Activated CD4-positive, alpha-beta T cell treated with anti-CD3 and anti-CD28 coated beads for 36 hours (primary cell): Measurements from ENCODE around the gene ADAMTS13. TPM values are rescaled to one million over a fixed set of nuclear protein-coding genes. Genes with fewer than 3 reads are reported as not detected.
"Not testable (repeated sequence)": the region's sequence is repeated elsewhere in the genome, so short reads cannot be mapped to it uniquely, and the experiment has no call there.

Experiments used
- ATAC-seq: fragments of 200-7000 bp; cut with Tn5 transposase; one replicate; pipeline ENCODE4 v1.10.0; 2021; ENCODE audit warnings: mild to moderate bottlenecking, moderate library complexity
- CTCF ChIA-PET: fragments of 350-600 bp; sonication (Branson Sonifier 250); formaldehyde crosslinking; loops from one replicate; lab custom pipeline; 2021; ENCODE audit warnings: antibody characterized with exemption; lab: Charles Lee
- POLR2A ChIA-PET: fragments of 350-600 bp; sonication (Branson Sonifier 250); formaldehyde crosslinking; loops from one replicate; lab custom pipeline; 2021; ENCODE audit warnings: antibody characterized with exemption, inconsistent platforms; lab: Charles Lee
- DNase-seq: peaks from one replicate; pipeline ENCODE4 v3.0.0-alpha.2; 2020
- H3K27ac Mint-ChIP-seq: one replicate; pipeline ENCODE4 v1.8.0; 2021; ENCODE audit warnings: mixed read lengths
- H3K27me3 Mint-ChIP-seq: one replicate; pipeline ENCODE4 v1.8.0; 2021; ENCODE audit warnings: mixed read lengths
- H3K36me3 Mint-ChIP-seq: one replicate; pipeline ENCODE4 v1.8.0; 2021; ENCODE audit warnings: low read depth, mixed read lengths
- H3K4me1 Mint-ChIP-seq: one replicate; pipeline ENCODE4 v1.8.0; 2021; ENCODE audit warnings: mixed read lengths
- H3K4me3 Mint-ChIP-seq: one replicate; pipeline ENCODE4 v1.8.0; 2021; ENCODE audit warnings: mild to moderate bottlenecking, moderate library complexity, mixed read lengths
- H3K9me3 Mint-ChIP-seq: one replicate; pipeline ENCODE4 v1.8.0; 2021; ENCODE audit warnings: low read depth, mixed read lengths
- intact Hi-C, 2 experiments: fragments of 100-400 bp; cut with DNase I in 1 of 2; cut with micrococcal nuclease in 1 of 2; formaldehyde crosslinking; loops; one replicate each; pipeline versions ENCODE4 v1.14.2 to v1.15.1; 2022 to 2024; cut with DNase I, micrococcal nuclease
- total RNA-seq, 2 experiments: library from RNA; stranded (reverse); gene quantifications; one replicate each; pipeline ENCODE4 v1.2.3, GENCODE V29; 2021

Gene ADAMTS13
- total RNA-seq, 2 experiments from 2014 or later, result 1.7 to 2.5 TPM

DNA sequence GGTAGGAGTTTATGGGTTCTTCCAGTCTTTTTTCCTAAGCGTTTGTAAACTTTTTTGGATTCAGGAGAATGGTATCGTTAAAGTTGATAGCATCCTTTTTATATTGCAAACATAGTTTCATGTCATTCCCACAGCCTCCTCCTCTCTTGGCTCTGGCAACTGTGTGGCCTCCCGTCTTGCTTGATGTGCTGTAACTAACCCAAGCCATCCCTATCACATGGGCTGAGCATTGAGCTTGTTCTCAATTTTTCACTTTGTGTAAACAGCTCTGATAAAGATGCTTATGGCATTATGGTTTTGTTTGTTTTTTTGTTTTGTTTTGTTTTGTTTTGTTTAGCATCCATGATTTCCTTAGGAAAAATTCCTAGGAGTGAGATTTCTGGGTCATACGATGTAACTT lies 41.4 kb upstream of the ADAMTS13 start:
- ChIA-PET CTCF (interaction anchor here (1.0 kb wide), 1 partner anchor 55 kb away, joined by 3 read pairs; no protein-coding TSS in a partner anchor), POLR2A (interaction anchor here (0.5 kb wide), 1 partner anchor 13 kb away, joined by 4 read pairs; no protein-coding TSS in a partner anchor)
- peaks cover 2% of the 10 kb centered on the region for H3K4me1 Mint-ChIP-seq
- H3K27ac Mint-ChIP-seq, result no peak overlapping the region
- no peaks in the 10 kb centered on the region for H3K36me3 Mint-ChIP-seq
- H3K4me3 Mint-ChIP-seq, result no peak overlapping the region
- no peaks in the 10 kb centered on the region for H3K27me3 Mint-ChIP-seq
- ATAC-seq, result no peak
- no peaks in the 10 kb centered on the region for H3K9me3 Mint-ChIP-seq
- intact Hi-C loops, result no loop called here
- DNase-seq, result no peak

DNA sequence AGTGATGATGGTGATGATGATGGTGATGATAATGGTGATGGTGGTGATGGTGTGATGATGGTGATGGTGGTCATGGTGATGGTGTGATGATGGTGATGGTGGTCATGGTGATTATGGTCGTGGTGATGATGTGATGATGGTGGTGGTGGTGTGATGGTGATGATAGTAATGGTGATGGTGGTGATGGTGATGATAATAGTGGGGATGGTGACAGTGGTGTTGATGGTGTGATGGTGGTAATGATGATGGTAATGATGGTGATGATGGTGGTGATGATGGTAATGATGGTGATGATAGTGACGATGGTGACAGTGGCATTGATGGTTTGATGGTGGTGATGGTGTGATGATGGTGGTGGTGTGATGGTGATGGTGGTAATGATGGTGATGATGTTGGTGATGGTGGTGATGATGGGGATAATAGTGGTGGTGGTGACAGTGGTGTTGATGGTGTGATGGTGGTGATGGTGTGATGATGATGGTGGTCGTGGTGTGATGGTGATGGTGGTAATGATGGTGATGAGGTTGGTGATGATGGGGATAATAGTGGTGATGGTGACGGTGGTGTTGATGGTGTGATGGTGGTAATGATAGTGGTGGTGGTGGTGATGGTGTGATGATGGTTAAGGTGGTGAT lies 39.5 kb upstream of the ADAMTS13 start:
- Mint-ChIP-seq H3K4me3 (no peak overlapping the region), H3K27ac (no peak overlapping the region), H3K27me3 (no peaks in the 10 kb centered on the region), H3K9me3 (no peaks in the 10 kb centered on the region), H3K4me1 (no peaks in the 10 kb centered on the region), H3K36me3 (no peaks in the 10 kb centered on the region)
- ATAC-seq, result no peak
- ChIA-PET CTCF (no interaction called here), POLR2A (no interaction called here)
- no peak for DNase-seq
- intact Hi-C loops, result no loop called here

DNA sequence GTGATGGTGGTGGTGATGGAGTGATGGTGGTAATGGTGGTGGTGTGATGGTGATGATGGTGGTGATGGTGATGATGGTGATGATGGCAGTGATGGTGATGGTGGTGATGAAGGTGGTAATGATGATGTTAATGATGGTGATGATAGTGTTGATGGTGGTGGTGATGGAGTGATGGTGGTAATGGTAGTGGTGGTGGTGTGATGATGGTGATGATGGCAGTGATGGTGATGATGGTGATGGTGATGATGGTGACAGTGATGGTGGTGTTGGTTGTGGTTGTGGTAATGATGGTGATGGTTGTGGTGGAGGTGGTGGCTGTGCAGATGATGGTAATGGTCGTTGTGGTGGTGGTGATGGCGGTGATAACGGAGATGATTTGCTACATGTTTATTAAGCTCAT lies 38.7 kb upstream of the ADAMTS13 start:
- ATAC-seq, result no peak
- intact Hi-C loops, result no loop called here
- Mint-ChIP-seq H3K4me1 (no peaks in the 10 kb centered on the region), H3K27ac (no peak overlapping the region), H3K36me3 (no peaks in the 10 kb centered on the region), H3K27me3 (no peaks in the 10 kb centered on the region), H3K9me3 (no peaks in the 10 kb centered on the region), H3K4me3 (no peak overlapping the region)
- no peak for DNase-seq
- POLR2A ChIA-PET, result no interaction called here
- CTCF ChIA-PET, result no interaction called here

DNA sequence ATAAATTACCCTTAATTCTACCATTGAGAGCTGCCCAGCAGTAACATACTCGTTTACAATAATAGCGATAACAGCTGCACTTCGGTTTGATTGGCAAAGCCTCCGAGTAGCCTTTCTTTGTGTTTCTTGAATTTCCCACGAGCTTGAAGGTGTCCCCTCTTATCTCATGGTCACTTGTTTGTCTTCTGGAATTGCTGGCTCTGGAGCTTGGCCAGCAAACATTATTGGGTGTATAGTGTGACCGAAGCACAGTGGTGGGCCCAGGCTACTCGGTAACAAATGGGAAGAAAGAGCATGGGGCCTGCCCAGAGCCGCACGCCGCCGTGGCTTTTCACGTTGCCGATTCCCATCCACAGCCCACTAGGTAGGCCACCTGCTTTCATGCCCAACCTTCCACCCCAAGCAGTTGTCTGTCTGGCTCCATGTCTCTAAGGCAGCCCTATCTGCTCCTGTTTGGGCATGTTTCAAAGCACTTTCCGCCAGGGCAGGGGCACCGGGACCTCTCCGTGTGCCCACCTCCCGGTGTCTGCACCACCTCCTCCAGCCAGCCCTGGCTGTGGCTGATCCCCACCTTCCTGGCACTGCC lies 37.3 kb upstream of the ADAMTS13 start:
- Mint-ChIP-seq H3K4me1 (no peaks in the 10 kb centered on the region), H3K27ac (no peak overlapping the region), H3K9me3 (no peaks in the 10 kb centered on the region), H3K4me3 (no peak overlapping the region), H3K36me3 (no peaks in the 10 kb centered on the region), H3K27me3 (peaks cover 2% of the 10 kb centered on the region)
- ATAC-seq (no peak), DNase-seq (no peak)
- ChIA-PET POLR2A (no interaction called here), CTCF (interaction anchor here (0.6 kb wide), 2 partner anchors 136 to 363 kb away, joined by 3 to 4 read pairs; no protein-coding TSS in a partner anchor)
- intact Hi-C loops, result no loop called here

DNA sequence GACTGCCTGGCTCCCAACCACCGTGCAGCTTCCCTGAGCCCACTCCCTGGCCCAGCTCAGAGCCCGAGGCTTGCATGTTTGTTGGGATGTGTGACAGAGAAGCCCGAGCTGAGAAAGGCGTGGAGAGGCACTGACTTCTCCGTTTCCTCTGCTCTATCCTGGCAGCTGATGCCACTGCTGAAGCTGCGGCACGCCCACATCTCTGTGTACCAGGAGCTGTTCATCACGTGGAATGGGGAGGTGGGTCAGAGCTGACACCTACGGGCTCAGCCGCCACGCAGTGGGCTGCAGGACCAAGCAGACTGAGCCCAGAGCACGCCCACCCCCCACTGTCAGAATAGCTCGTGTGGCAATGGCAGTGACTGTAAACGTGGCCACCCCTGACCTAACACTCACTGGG lies 36.7 kb upstream of the ADAMTS13 start:
- POLR2A ChIA-PET, result no interaction called here
- DNase-seq (no peak), ATAC-seq (no peak)
- H3K9me3 Mint-ChIP-seq, result no peaks in the 10 kb centered on the region
- intact Hi-C loops, result no loop called here
- peaks cover 7% of the 10 kb centered on the region for H3K27me3 Mint-ChIP-seq
- H3K27ac Mint-ChIP-seq, result no peak overlapping the region
- CTCF ChIA-PET, result interaction anchor here (0.6 kb wide), 1 partner anchor 363 kb away, joined by 3 read pairs; no protein-coding TSS in a partner anchor
- H3K4me3 Mint-ChIP-seq, result no peak overlapping the region
- H3K36me3 Mint-ChIP-seq, result no peaks in the 10 kb centered on the region
- no peaks in the 10 kb centered on the region for H3K4me1 Mint-ChIP-seq

DNA sequence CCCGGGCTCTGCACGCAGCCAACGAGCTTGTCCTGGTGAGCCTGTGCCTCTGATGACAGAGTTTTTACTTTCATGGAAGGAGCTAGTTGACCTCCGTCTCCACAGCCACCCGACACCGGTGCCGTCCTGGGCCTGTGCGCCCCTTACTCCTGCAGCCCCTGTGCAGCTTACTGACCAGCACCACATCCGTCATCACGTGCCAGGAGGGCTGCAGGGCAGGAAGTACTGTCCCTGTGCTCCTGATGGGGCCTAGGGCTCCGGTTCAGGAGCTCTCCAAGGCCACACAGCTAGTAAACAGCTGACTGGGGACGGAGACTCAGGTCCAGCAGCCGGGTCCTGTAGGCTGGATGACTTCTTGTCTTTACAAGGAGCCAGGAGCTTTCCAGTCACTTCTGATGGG lies 35.8 kb upstream of the ADAMTS13 start:
- Mint-ChIP-seq H3K4me1 (no peaks in the 10 kb centered on the region), H3K27ac (no peak overlapping the region), H3K9me3 (no peaks in the 10 kb centered on the region), H3K27me3 (peaks cover 9% of the 10 kb centered on the region), H3K4me3 (no peak overlapping the region), H3K36me3 (no peaks in the 10 kb centered on the region)
- no peak for DNase-seq
- POLR2A ChIA-PET, result no interaction called here
- CTCF ChIA-PET, result interaction anchor here (0.6 to 1.2 kb wide), 2 partner anchors 9 to 138 kb away, joined by 3 read pairs; no protein-coding TSS in a partner anchor
- intact Hi-C loops, result no loop called here
- no peak for ATAC-seq

DNA sequence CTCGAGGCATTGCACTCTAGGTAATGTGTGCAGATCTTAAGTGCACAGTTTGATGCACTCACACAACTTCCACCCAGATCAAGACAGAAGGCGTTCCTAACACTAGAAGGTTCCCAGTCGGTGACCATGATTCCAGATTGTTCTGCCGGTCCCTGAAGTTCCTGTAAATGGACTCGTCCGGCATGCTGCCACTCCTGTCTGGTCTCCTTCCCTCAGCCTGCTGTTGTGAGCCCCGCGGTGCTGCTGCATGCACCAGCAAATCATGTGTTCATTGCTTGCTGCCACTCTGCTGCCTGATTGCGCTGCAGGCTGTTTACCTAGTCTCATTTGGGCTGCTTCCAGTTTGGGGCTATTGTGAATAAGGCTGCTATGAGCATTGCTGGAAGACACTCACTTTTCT lies 34.5 kb upstream of the ADAMTS13 start:
- no peaks in the 10 kb centered on the region for H3K9me3 Mint-ChIP-seq
- no peak overlapping the region for H3K4me3 Mint-ChIP-seq
- H3K36me3 Mint-ChIP-seq, result no peaks in the 10 kb centered on the region
- DNase-seq (no peak), ATAC-seq (no peak)
- ChIA-PET CTCF (no interaction called here), POLR2A (no interaction called here)
- H3K27me3 Mint-ChIP-seq, result peaks cover 9% of the 10 kb centered on the region
- no peak overlapping the region for H3K27ac Mint-ChIP-seq
- intact Hi-C loops, result no loop called here
- H3K4me1 Mint-ChIP-seq, result no peaks in the 10 kb centered on the region

DNA sequence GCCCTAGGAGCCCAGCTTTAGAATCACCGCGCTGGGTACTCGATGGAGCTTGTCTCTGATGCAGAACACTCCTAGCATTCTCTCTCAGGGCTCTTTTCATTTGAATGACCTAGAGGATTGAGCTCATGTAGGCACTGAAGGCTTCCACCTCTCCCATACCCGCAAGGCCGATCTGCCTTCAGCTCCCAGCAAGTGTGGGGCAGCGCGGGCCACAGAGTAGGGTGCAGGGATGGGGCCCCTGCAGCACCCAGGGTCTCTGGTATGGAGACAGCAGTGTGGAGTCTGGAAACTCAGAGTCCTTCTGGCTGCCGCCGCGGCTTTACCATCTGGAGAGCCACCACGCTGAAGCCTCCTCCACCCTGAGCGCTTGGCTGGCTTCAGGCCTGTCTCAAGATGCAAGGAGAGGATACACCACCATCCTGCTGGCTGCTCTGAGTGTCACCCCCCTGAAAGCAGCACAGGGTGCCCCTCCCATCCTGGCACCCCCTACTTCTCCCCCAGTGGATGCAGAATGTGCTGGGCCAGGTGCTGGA lies 33.1 kb upstream of the ADAMTS13 start:
- intact Hi-C loops, result no loop called here
- Mint-ChIP-seq H3K4me1 (no peaks in the 10 kb centered on the region), H3K4me3 (no peak overlapping the region), H3K27me3 (peaks cover 9% of the 10 kb centered on the region), H3K36me3 (no peaks in the 10 kb centered on the region), H3K27ac (no peak overlapping the region), H3K9me3 (no peaks in the 10 kb centered on the region)
- POLR2A ChIA-PET, result no interaction called here
- no peak for ATAC-seq
- CTCF ChIA-PET, result no interaction called here
- DNase-seq, result no peak

DNA sequence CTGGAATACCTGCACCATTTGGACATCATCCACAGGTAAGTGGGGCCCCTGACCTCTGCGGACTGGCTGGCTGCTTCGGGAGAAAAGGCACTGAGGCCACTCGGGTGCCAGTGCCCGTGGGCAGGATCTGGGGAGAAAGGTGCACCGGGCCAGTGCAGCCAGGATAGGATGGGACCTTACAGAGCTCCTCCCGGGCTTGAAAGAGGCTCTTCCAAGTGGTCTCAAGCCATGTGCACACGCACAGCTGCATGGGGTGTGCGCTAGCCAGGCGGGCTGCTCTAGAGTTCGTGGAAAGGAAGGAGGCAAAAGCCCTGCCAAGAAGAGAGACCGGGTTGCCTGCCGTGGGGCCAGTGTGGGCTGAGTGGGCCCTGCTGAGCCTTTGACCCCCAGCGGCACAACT lies 32.6 kb upstream of the ADAMTS13 start:
- Mint-ChIP-seq H3K9me3 (no peaks in the 10 kb centered on the region), H3K4me3 (no peak overlapping the region), H3K36me3 (no peaks in the 10 kb centered on the region), H3K27me3 (peaks cover 9% of the 10 kb centered on the region), H3K4me1 (no peaks in the 10 kb centered on the region), H3K27ac (no peak overlapping the region)
- intact Hi-C loops, result no loop called here
- CTCF ChIA-PET, result no interaction called here
- DNase-seq (no peak), ATAC-seq (no peak)
- POLR2A ChIA-PET, result no interaction called here

DNA sequence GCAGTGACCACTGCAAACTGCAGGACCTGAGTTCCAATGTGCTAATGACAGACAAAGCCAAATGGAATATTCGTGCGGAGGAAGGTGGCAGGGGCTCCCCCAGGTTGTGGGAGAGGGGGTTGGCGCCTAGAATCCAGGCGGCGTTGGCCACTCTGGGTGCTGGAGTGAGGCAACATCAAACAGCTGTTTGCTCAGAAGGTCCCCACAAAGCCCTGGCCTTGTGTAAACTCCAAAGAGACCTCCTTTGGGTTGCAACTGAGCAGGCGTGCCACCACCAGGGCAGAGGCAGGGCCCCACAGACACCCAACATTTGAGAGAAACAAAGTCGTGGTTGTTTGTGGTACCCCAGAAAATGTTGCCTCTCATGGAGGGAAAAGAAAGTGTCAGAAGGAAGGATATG lies 31.5 kb upstream of the ADAMTS13 start:
- Mint-ChIP-seq H3K27me3 (peaks cover 9% of the 10 kb centered on the region), H3K9me3 (no peaks in the 10 kb centered on the region), H3K36me3 (no peaks in the 10 kb centered on the region), H3K4me3 (no peak overlapping the region), H3K27ac (no peak overlapping the region), H3K4me1 (no peaks in the 10 kb centered on the region)
- intact Hi-C loops, result no loop called here
- ChIA-PET CTCF (no interaction called here), POLR2A (no interaction called here)
- DNase-seq (no peak), ATAC-seq (no peak)

DNA sequence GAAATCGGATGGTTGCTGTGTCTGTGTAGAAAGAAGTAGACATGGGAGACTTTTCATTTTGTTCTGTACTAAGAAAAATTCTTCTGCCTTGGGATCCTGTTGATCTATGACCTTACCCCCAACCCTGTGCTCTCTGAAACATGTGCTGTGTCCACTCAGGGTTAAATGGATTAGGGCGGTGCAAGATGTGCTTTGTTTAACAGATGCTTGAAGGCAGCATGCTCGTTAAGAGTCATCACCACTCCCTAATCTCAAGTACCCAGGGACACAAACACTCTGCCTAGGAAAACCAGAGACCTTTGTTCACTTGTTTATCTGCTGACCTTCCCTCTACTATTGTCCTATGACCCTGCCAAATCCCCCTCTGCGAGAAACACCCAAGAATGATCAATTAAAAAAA lies 30.7 kb upstream of the ADAMTS13 start:
- intact Hi-C loops, H3K4me1 Mint-ChIP-seq, CTCF ChIA-PET, DNase-seq, H3K27ac Mint-ChIP-seq, H3K27me3 Mint-ChIP-seq, ATAC-seq, H3K9me3 Mint-ChIP-seq, POLR2A ChIA-PET, H3K36me3 Mint-ChIP-seq, H3K4me3 Mint-ChIP-seq: not testable (repeated sequence)

DNA sequence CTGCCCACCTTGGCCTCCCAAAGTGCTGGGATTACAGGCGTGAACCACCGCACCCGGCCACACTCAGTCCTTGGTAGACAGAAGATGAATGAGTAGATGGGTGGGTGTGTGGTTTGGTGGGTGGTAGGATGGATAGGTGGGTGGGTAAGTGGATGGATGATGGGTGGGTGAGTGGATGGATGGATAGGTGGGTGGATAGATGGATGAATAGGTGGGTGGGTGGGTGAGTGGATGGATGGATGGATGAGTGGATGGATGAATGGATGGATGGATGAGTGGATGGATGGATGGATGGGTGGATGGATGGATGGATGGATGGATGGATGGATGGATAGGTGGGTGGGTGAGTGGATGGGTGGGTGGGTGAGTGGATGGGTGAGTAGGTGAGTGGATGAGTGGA lies 29.9 kb upstream of the ADAMTS13 start:
- H3K4me1 Mint-ChIP-seq, H3K9me3 Mint-ChIP-seq, DNase-seq, CTCF ChIA-PET, POLR2A ChIA-PET, H3K27me3 Mint-ChIP-seq, H3K4me3 Mint-ChIP-seq, intact Hi-C loops, H3K27ac Mint-ChIP-seq, ATAC-seq, H3K36me3 Mint-ChIP-seq: not testable (repeated sequence)
